K562 (cell line): Measurements from ENCODE around the gene PPP1R3E. TPM values are rescaled to one million over a fixed set of nuclear protein-coding genes. Genes with fewer than 3 reads are reported as not detected.

Experiments used
- CC2D1A ChIP-seq: fragments of 450-650 bp; IDR thresholded peaks from 2 replicates; pipeline ENCODE4 v1.6.1; 2017; ENCODE audit warnings: mild to moderate bottlenecking
- CREB1 ChIP-seq, 2 experiments: sonication (generic) in 1 of 2; formaldehyde crosslinking in 1 of 2; IDR thresholded peaks; 2 replicates each; pipeline versions ENCODE4 v1.6.1 to v1.8.0; 2012 to 2022; ENCODE audit warnings: inconsistent platforms in 1 of 2, mild to moderate bottlenecking in 1 of 2, missing genetic modification reagents in 1 of 2, moderate library complexity in 1 of 2
- FOXA3 ChIP-seq, 2 experiments: fragments of 450-650 bp in 1 of 2; sonication (generic) in 1 of 2; formaldehyde crosslinking; IDR thresholded peaks in 1 of 2; conservative IDR thresholded peaks in 1 of 2; 2 replicates each; pipeline versions ENCODE4 v1.4.0 to v1.8.0; 2020 to 2022; ENCODE audit warnings: mild to moderate bottlenecking in 2 of 2, missing genetic modification reagents in 1 of 2
- GABPB1 ChIP-seq: sonication (generic); formaldehyde crosslinking; IDR thresholded peaks from 2 replicates; pipeline ENCODE4 v1.8.0; 2022; ENCODE audit warnings: mild to moderate bottlenecking, missing genetic modification reagents
- GTF2F1 ChIP-seq: IDR thresholded peaks from 2 replicates; pipeline ENCODE4 v1.6.1; 2011; ENCODE audit warnings: low read depth, low read length, improper control_type of control experiment
- HIVEP1 ChIP-seq: fragments of 250-450 bp; sonication (Bioruptor Pico); IDR thresholded peaks from 2 replicates; pipeline ENCODE4 v1.4.0; 2020; ENCODE audit warnings: mild to moderate bottlenecking
- NR2C1 ChIP-seq, 2 experiments: fragments of 450-650 bp; IDR thresholded peaks; 2 replicates each; pipeline ENCODE4 v1.6.1; 2017; ENCODE audit warnings: mild to moderate bottlenecking in 2 of 2, antibody characterized with exemption in 1 of 2, inconsistent platforms in 1 of 2, missing compliant biosample characterization in 1 of 2, missing genetic modification characterization in 1 of 2
- OTX1 ChIP-seq: fragments of 450-650 bp; formaldehyde crosslinking; IDR thresholded peaks from 2 replicates; pipeline ENCODE4 v1.4.0; 2022; ENCODE audit warnings: mild to moderate bottlenecking
- PHF8 ChIP-seq: fragments of 200-600 bp; sonication (generic); IDR thresholded peaks from 2 replicates; pipeline ENCODE4 v1.6.1; 2012; ENCODE audit warnings: mixed run types, mild to moderate bottlenecking, inconsistent platforms, low read length, moderate library complexity, borderline replicate concordance
- SMAD1 ChIP-seq: fragments of 150-350 bp; IDR thresholded peaks from 2 replicates; pipeline ENCODE4 v1.6.1; 2014; ENCODE audit warnings: low read length, low read depth; ENCODE audit not compliant: partially characterized antibody
- SMARCC2 ChIP-seq: fragments of 450-650 bp; IDR thresholded peaks from 2 replicates; pipeline ENCODE4 v1.6.1; 2017; ENCODE audit warnings: antibody characterized with exemption, moderate library complexity, mild to moderate bottlenecking, low read depth
- TBP ChIP-seq: optimal IDR thresholded peaks from 2 replicates; pipeline ENCODE3; 2011; ENCODE audit warnings: low read depth, low read length, improper control_type of control experiment
- ZFPM2 ChIP-seq: fragments of 250-450 bp; sonication (Bioruptor Pico); IDR thresholded peaks from 2 replicates; pipeline ENCODE4 v1.5.1; 2022; ENCODE audit warnings: mild to moderate bottlenecking
- ZKSCAN1 ChIP-seq: fragments of 150-350 bp; IDR thresholded peaks from 2 replicates; pipeline ENCODE4 v1.6.1; 2016; ENCODE audit warnings: low read depth, low read length
- ZNF174 ChIP-seq: fragments of 250-450 bp; sonication (Bioruptor Pico); IDR thresholded peaks from 2 replicates; pipeline ENCODE4 v1.4.0; 2020; ENCODE audit warnings: mild to moderate bottlenecking
- polyA plus RNA-seq, 8 experiments: library from polyadenylated mRNA; depleted of rRNA in 4 of 8; stranded (reverse) in 5 of 8; unstranded in 3 of 8; fragments of >200 nt; fragmentation: Nextera tagmentation in 2 of 8; fragmentation: Illumina TruSeq in 1 of 8; extraction: Ambion mirVana in 2 of 8; extraction: Trizol in 1 of 8; gene quantifications; 2 replicates each; pipeline versions ENCODE4 v1.2.1 to v1.2.3, GENCODE V29; 2011 to 2014; ENCODE audit warnings: inconsistent platforms in 1 of 8, missing spikeins in 1 of 8
- total RNA-seq, 7 experiments: library from RNA; depleted of rRNA in 6 of 7; stranded (reverse); fragments of >200 nt in 6 of 7; fragmentation: Illumina TruSeq in 2 of 7; extraction: Trizol in 2 of 7; gene quantifications; 2 replicates each; pipeline versions ENCODE4 v1.2.1 to v1.2.3, GENCODE V29; 2011 to 2021; ENCODE audit warnings: low replicate concordance in 1 of 7
- TF ChIP-seq, protein P1 (sequence below): sonication (generic); formaldehyde crosslinking; IDR thresholded peaks from 2 replicates; pipeline ENCODE4 v1.8.1; 2023; ENCODE audit warnings: mild to moderate bottlenecking, missing genetic modification reagents
- TF ChIP-seq, protein P2 (sequence below): fragments of 250-450 bp; sonication (Bioruptor Pico); IDR thresholded peaks from 2 replicates; pipeline ENCODE4 v1.4.0; 2020; ENCODE audit warnings: mild to moderate bottlenecking, moderate library complexity
- TF ChIP-seq, protein P3 (sequence below): sonication (generic); formaldehyde crosslinking; IDR thresholded peaks from 2 replicates; pipeline ENCODE4 v1.8.1; 2022; ENCODE audit warnings: missing genetic modification reagents

The PPP1R3E gene
- total and polyA plus RNA-seq, 9 of the 15 experiments (the other 6 are each of a cell fraction or from before 2014, with no cell fraction given): 3.2 to 18.4 (median 7.6) TPM

DNA sequence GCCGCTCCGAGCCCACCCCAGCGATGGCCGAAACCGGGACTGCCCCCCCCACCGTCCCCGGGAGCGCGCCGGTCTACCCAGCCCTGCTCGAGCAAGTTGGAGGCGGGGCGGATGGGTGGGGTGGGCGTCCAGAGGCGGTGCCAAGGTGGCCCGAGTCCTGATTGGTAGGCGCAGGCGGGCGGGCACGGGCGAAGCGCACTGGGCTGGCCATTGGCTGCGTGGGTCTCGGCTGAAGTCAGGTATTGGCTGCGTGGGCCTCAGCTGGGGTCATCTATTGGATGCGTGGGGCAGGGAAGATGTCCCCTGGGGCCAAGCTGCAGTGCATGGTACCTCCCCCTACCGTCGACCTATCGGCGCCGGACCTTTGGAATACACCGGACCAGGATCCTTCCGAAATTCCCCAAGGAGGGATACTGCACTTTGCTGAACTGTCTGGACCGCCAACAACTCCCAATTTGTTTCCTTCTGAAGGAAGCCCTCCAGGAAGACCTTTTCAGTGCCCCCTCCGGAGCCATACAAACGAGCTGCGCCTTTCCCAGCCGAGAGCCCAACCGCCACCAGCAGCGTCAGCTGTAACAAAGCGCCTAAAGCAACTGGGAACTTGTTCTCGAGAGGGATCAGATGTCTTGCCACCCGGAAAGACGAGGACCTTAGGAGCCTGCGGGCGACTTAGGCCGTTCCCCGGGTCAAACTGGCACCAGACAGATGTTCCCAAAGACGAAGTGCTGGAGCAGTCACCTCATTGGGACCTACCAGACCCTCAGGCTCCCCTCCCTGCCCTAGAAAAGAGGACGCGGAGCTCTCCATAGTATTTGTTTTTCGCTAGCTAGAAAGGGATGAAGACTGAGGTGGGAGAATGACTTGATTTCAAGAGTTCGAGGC lies 16.4 kb downstream of the PPP1R3E start, which contains the start of gene HOMEZ (continued):
- TF ChIP-seq OTX1 (CRISPR knock-in tag): 0 out of 2 replicates have a peak, but pooled peaks have one; percentile 7
- TF ChIP-seq GTF2F1: no peak
- peak; percentile 72 for TF ChIP-seq PHF8
- TF ChIP-seq, protein P1, sequence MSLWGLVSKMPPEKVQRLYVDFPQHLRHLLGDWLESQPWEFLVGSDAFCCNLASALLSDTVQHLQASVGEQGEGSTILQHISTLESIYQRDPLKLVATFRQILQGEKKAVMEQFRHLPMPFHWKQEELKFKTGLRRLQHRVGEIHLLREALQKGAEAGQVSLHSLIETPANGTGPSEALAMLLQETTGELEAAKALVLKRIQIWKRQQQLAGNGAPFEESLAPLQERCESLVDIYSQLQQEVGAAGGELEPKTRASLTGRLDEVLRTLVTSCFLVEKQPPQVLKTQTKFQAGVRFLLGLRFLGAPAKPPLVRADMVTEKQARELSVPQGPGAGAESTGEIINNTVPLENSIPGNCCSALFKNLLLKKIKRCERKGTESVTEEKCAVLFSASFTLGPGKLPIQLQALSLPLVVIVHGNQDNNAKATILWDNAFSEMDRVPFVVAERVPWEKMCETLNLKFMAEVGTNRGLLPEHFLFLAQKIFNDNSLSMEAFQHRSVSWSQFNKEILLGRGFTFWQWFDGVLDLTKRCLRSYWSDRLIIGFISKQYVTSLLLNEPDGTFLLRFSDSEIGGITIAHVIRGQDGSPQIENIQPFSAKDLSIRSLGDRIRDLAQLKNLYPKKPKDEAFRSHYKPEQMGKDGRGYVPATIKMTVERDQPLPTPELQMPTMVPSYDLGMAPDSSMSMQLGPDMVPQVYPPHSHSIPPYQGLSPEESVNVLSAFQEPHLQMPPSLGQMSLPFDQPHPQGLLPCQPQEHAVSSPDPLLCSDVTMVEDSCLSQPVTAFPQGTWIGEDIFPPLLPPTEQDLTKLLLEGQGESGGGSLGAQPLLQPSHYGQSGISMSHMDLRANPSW (CRISPR knock-in tag): 0 out of 2 replicates have a peak, but pooled peaks have one; percentile 3
- TF ChIP-seq NR2C1 (IDR thresholded peaks at IDR 0.05): no peak
- TF ChIP-seq NR2C1 (tag; IDR thresholded peaks at IDR 0.05): peak; percentile 51; the same call in 1 of the 2 replicates
- TF ChIP-seq SMAD1: peak; percentile 40
- TF ChIP-seq CREB1 (IDR thresholded peaks at IDR 0.05): peak; percentile 59
- peak; percentile 58; the same call in 1 of the 2 replicates for TF ChIP-seq CREB1 (CRISPR knock-in tag; IDR thresholded peaks at IDR 0.05)
- TF ChIP-seq, protein P2, sequence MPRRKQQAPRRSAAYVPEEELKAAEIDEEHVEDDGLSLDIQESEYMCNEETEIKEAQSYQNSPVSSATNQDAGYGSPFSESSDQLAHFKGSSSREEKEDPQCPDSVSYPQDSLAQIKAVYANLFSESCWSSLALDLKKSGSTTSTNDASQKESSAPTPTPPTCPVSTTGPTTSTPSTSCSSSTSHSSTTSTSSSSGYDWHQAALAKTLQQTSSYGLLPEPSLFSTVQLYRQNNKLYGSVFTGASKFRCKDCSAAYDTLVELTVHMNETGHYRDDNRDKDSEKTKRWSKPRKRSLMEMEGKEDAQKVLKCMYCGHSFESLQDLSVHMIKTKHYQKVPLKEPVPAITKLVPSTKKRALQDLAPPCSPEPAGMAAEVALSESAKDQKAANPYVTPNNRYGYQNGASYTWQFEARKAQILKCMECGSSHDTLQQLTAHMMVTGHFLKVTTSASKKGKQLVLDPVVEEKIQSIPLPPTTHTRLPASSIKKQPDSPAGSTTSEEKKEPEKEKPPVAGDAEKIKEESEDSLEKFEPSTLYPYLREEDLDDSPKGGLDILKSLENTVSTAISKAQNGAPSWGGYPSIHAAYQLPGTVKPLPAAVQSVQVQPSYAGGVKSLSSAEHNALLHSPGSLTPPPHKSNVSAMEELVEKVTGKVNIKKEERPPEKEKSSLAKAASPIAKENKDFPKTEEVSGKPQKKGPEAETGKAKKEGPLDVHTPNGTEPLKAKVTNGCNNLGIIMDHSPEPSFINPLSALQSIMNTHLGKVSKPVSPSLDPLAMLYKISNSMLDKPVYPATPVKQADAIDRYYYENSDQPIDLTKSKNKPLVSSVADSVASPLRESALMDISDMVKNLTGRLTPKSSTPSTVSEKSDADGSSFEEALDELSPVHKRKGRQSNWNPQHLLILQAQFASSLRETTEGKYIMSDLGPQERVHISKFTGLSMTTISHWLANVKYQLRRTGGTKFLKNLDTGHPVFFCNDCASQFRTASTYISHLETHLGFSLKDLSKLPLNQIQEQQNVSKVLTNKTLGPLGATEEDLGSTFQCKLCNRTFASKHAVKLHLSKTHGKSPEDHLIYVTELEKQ (CRISPR knock-in tag): no peak
- peak; percentile 80 for TF ChIP-seq TBP
- TF ChIP-seq ZFPM2 (CRISPR knock-in tag): no peak
- TF ChIP-seq ZNF174 (CRISPR knock-in tag): no peak
- TF ChIP-seq GABPB1 (CRISPR knock-in tag): peak; percentile 25; the same call in 1 of the 2 replicates
- TF ChIP-seq ZKSCAN1: 0 out of 2 replicates have a peak, but pooled peaks have one; percentile 50
- no peak for TF ChIP-seq FOXA3 (CRISPR knock-in tag; conservative IDR thresholded peaks at IDR 0.05 in 1 of 2, IDR thresholded peaks at IDR 0.05 in 1 of 2)
- TF ChIP-seq SMARCC2: 0 out of 2 replicates have a peak, but pooled peaks have one; percentile 31
- TF ChIP-seq HIVEP1 (CRISPR knock-in tag): no peak
- TF ChIP-seq CC2D1A: 0 out of 2 replicates have a peak, but pooled peaks have one; percentile 16
- TF ChIP-seq, protein P3, sequence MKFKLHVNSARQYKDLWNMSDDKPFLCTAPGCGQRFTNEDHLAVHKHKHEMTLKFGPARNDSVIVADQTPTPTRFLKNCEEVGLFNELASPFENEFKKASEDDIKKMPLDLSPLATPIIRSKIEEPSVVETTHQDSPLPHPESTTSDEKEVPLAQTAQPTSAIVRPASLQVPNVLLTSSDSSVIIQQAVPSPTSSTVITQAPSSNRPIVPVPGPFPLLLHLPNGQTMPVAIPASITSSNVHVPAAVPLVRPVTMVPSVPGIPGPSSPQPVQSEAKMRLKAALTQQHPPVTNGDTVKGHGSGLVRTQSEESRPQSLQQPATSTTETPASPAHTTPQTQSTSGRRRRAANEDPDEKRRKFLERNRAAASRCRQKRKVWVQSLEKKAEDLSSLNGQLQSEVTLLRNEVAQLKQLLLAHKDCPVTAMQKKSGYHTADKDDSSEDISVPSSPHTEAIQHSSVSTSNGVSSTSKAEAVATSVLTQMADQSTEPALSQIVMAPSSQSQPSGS (CRISPR knock-in tag): no peak
